Esophagus squamous epithelium (tissue), 5 donors: ENCODE results near the gene SMARCD1. TPM values are rescaled to one million over a fixed set of nuclear protein-coding genes. Genes with fewer than 3 reads are reported as not detected.

Experiments
- DNase-seq: peaks from one replicate; lab custom pipeline; 2025; lab: John Stamatoyannopoulos, UW
- H3K27ac ChIP-seq, 4 donors: fragments of 200-600 bp; sonication (generic); one replicate each; pipeline ENCODE4 v1.5.1; 2016 to 2019; ENCODE audit warnings: mild to moderate bottlenecking in 1 of 4
- H3K27me3 ChIP-seq, 4 donors: fragments of 200-600 bp; sonication (generic); 1 replicate in 3 of 4; 2 replicates in 1 of 4; pipeline versions ENCODE4 v1.5.1 to v1.6.0; 2017 to 2021; ENCODE audit warnings: antibody characterized with exemption in 1 of 4
- H3K36me3 ChIP-seq, 3 donors: fragments of 200-600 bp; sonication (generic); one replicate each; pipeline ENCODE4 v1.5.1; 2016 to 2019
- H3K4me1 ChIP-seq, 3 donors: fragments of 200-600 bp; sonication (generic); one replicate each; pipeline ENCODE4 v1.5.1; 2017 to 2019
- H3K4me3 ChIP-seq, 4 donors: fragments of 200-600 bp; sonication (generic); 1 replicate in 3 of 4; 2 replicates in 1 of 4; pipeline ENCODE4 v1.5.1; 2016 to 2019; ENCODE audit warnings: mild to moderate bottlenecking in 2 of 4, moderate library complexity in 1 of 4
- H3K9me3 ChIP-seq, 3 donors: fragments of 200-600 bp; sonication (generic); one replicate each; pipeline ENCODE4 v1.5.1; 2016 to 2019
- CTCF ChIP-seq, 6 experiments: fragments of 450-650 bp in 4 of 6; fragments of 200-600 bp in 2 of 6; sonication (generic) in 2 of 6; IDR thresholded peaks; one replicate each; pipeline ENCODE4 v1.5.1; 2016 to 2019; ENCODE audit warnings: antibody characterized with exemption in 6 of 6, mild to moderate bottlenecking in 4 of 6, moderate library complexity in 4 of 6
- POLR2A ChIP-seq, 4 donors: fragments of 450-650 bp; IDR thresholded peaks; one replicate each; pipeline ENCODE4 v1.6.1; 2017; ENCODE audit warnings: antibody characterized with exemption in 4 of 4, mild to moderate bottlenecking in 4 of 4, moderate library complexity in 3 of 4
- WGBS, 2 donors: methylation state at CpG; one replicate each; pipeline ENCODE4 v1.1.5; 2018; 5-methylcytosine and 5-hydroxymethylcytosine counted together
- intact Hi-C: fragments of 100-400 bp; cut with DNase I; formaldehyde crosslinking; loops from one replicate; pipeline ENCODE4 v1.15.0; 2022
- total RNA-seq, 4 donors: library from RNA; depleted of rRNA; stranded (reverse); fragments of >200 nt; gene quantifications; one replicate each; pipeline ENCODE4 v1.1.0, GENCODE V29; 2016
- donor health status: DM: yes; HTN: yes; CAD: no.

The SMARCD1 gene
- total RNA-seq, 4 donors from 2014 or later: 34.5 to 67.8 (median 46.5) TPM

- Histone ChIP-seq H3K4me3 (no peak overlapping the region), H3K36me3 (peaks cover 0 to 20% (median 0%) of the 10 kb centered on the region in 3 donors), H3K27me3 (no peaks in the 10 kb centered on the region), H3K27ac (no peak overlapping the region), H3K4me1 (peaks cover 15 to 34% (median 18%) of the 10 kb centered on the region in 3 donors), H3K9me3 (no peaks in the 10 kb centered on the region)
- intact Hi-C loops: no loop called here
- no peak for TF ChIP-seq CTCF (IDR thresholded peaks at IDR 0.05)
- TF ChIP-seq POLR2A (IDR thresholded peaks at IDR 0.05): no peak
- WGBS, 2 donors: 65 to 86% methylated on average over 5 to 8 of the region's 14 CpGs
- DNase-seq: no peak
These were observed 19.6 kb downstream of the SMARCD1 start for GRCh38 chr12:50104417-50105366.

- Histone ChIP-seq H3K27ac (no peak overlapping the region), H3K9me3 (no peaks in the 10 kb centered on the region), H3K36me3 (peaks cover 0 to 9% (median 0%) of the 10 kb centered on the region in 3 donors), H3K27me3 (no peaks in the 10 kb centered on the region), H3K4me3 (no peak overlapping the region), H3K4me1 (peaks cover 27 to 44% (median 28%) of the 10 kb centered on the region in 3 donors)
- intact Hi-C loops: no loop called here
- WGBS, 2 donors: 90 to 95% methylated on average over 9 to 11 of the region's 12 CpGs
- DNase-seq: no peak
- TF ChIP-seq POLR2A (IDR thresholded peaks at IDR 0.05) (no peak), CTCF (IDR thresholded peaks at IDR 0.05) (no peak)
These were observed 20.8 kb downstream of the SMARCD1 start for GRCh38 chr12:50105913-50106450.

GRCh38 chr12:50106907-50107306 lies 21.8 kb downstream of the SMARCD1 start:
- H3K27me3 ChIP-seq: no peaks in the 10 kb centered on the region
- H3K4me1 ChIP-seq: peaks cover 33 to 50% (median 33%) of the 10 kb centered on the region in 3 donors
- H3K27ac ChIP-seq: no peak overlapping the region
- DNase-seq: no peak
- TF ChIP-seq CTCF (IDR thresholded peaks at IDR 0.05) (no peak), POLR2A (IDR thresholded peaks at IDR 0.05) (no peak)
- intact Hi-C loops: no loop called here
- peaks cover 0 to 3% (median 0%) of the 10 kb centered on the region in 3 donors for H3K36me3 ChIP-seq
- no peaks in the 10 kb centered on the region for H3K9me3 ChIP-seq
- WGBS, 2 donors: 60% methylated on average over 3 of the region's 3 CpGs; no CpG with 5 or more reads in 1 of the 2 donors
- H3K4me3 ChIP-seq: no peak overlapping the region

- no peak overlapping the region for H3K4me3 ChIP-seq
- intact Hi-C loops: no loop called here
- peaks cover 33 to 50% (median 33%) of the 10 kb centered on the region in 3 donors for H3K4me1 ChIP-seq
- no peaks in the 10 kb centered on the region for H3K27me3 ChIP-seq
- H3K27ac ChIP-seq: no peak overlapping the region
- H3K36me3 ChIP-seq: no peaks in the 10 kb centered on the region
- TF ChIP-seq POLR2A (IDR thresholded peaks at IDR 0.05): no peak
- TF ChIP-seq CTCF (IDR thresholded peaks at IDR 0.05): no peak
- 94 to 95% methylated on average over 13 to 16 of the region's 17 CpGs for WGBS, 2 donors
- no peak for DNase-seq
- H3K9me3 ChIP-seq: no peaks in the 10 kb centered on the region
These were observed 22.5 kb downstream of the SMARCD1 start for GRCh38 chr12:50107416-50108268.
